Measurements from ENCODE around the gene NUDT3.

DNA sequence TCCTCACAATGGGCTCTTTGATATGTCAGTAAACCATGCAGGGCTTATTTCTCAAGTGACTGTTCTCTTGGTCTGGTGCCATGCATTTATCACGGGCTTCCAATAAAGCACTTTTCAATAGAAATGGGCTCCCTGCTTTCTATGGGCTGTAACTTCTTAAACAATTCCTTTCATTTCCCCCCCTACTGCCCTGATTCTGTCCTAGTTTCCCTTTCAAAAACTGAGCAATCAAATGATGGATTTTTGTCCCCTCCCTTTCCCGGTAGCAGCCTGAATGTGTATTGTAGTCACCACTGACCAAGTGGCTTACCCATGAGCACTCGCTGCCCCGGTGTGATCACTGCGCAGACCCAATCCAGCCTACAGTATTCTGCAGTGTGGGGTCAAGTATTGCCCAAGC lies 19.5 kb upstream of the NUDT3 start:
- TF ChIP-seq CTCF (IDR thresholded peaks at IDR 0.05; ENCODE audit: low read length) (no peak), EZH2 (IDR thresholded peaks at IDR 0.05; ENCODE audit: borderline replicate concordance, low read length) (no peak)

All from OCI-LY1 (cell line).